OCI-LY1 (cell line): Measurements from ENCODE around the gene ZNF780A.
"Not testable (repeated sequence)": the region's sequence is repeated elsewhere in the genome, so short reads cannot be mapped to it uniquely, and the experiment has no call there.

Experiments
- H2AFZ ChIP-seq: fragments of 200-600 bp; sonication (generic), shearing (Covaris generic); 2 replicates; pipeline ENCODE4 v1.6.0; 2014; ENCODE audit warnings: antibody characterized with exemption, mild to moderate bottlenecking, low read length
- H3F3A ChIP-seq: fragments of 200-600 bp; sonication (generic), shearing (Covaris generic); 2 replicates; pipeline ENCODE4 v1.6.0; 2014; ENCODE audit warnings: mild to moderate bottlenecking, antibody characterized with exemption, low read length, moderate library complexity; ENCODE audit not compliant: insufficient read depth
- H3K27ac ChIP-seq: fragments of 200-600 bp; sonication (generic); 2 replicates; pipeline ENCODE4 v1.5.1; 2014; ENCODE audit warnings: low read length, mixed run types, mild to moderate bottlenecking, low read depth; ENCODE audit not compliant: poor library complexity, severe bottlenecking
- H3K27me3 ChIP-seq: fragments of 200-600 bp; sonication (generic); 2 replicates; pipeline ENCODE4 v1.6.0; 2014; ENCODE audit warnings: antibody characterized with exemption, mild to moderate bottlenecking, low read length, moderate library complexity; ENCODE audit not compliant: insufficient read depth
- H3K36me3 ChIP-seq: fragments of 200-600 bp; sonication (generic); 2 replicates; pipeline ENCODE4 v1.6.1; 2014; ENCODE audit warnings: mild to moderate bottlenecking, antibody characterized with exemption, low read length, moderate library complexity, mixed read lengths; ENCODE audit not compliant: insufficient read depth
- H3K4me1 ChIP-seq: fragments of 200-600 bp; sonication (generic); 2 replicates; pipeline ENCODE4 v1.5.1; 2014; ENCODE audit warnings: mild to moderate bottlenecking, low read length, moderate library complexity; ENCODE audit not compliant: insufficient read depth, severe bottlenecking
- H3K4me2 ChIP-seq: fragments of 200-600 bp; sonication (generic), shearing (Covaris generic); 2 replicates; pipeline ENCODE4 v1.6.1; 2014; ENCODE audit warnings: low read length
- H3K4me3 ChIP-seq: fragments of 200-600 bp; sonication (generic); 2 replicates; pipeline ENCODE4 v1.5.1; 2014; ENCODE audit warnings: low read length, low read depth, mild to moderate bottlenecking, mixed read lengths; ENCODE audit not compliant: poor library complexity, severe bottlenecking
- H3K79me2 ChIP-seq: fragments of 200-600 bp; shearing (Covaris generic); 2 replicates; pipeline ENCODE4 v1.6.1; 2016; ENCODE audit warnings: mixed run types, low read length, mixed read lengths; ENCODE audit not compliant: insufficient read depth
- H3K9ac ChIP-seq: fragments of 200-600 bp; sonication (generic), shearing (Covaris generic); 2 replicates; pipeline ENCODE4 v1.6.1; 2014; ENCODE audit warnings: mild to moderate bottlenecking, low read length, mixed read lengths
- H3K9me2 ChIP-seq: fragments of 200-600 bp; sonication (generic), shearing (Covaris generic); 2 replicates; pipeline ENCODE4 v1.6.1; 2014; ENCODE audit warnings: low read depth, mild to moderate bottlenecking, low read length, mixed read lengths
- H3K9me3 ChIP-seq: fragments of 200-600 bp; shearing (Covaris generic); 2 replicates; pipeline ENCODE4 v1.6.1; 2014; ENCODE audit warnings: low read length, mixed read lengths
- H4K20me1 ChIP-seq: fragments of 200-600 bp; sonication (generic), shearing (Covaris generic); 2 replicates; pipeline ENCODE4 v1.6.0; 2016; ENCODE audit warnings: mild to moderate bottlenecking, low read length; ENCODE audit not compliant: insufficient read depth
- CTCF ChIP-seq: fragments of 200-600 bp; sonication (generic), shearing (Covaris generic); IDR thresholded peaks from 2 replicates; pipeline ENCODE4 v1.5.1; 2017; ENCODE audit warnings: mild to moderate bottlenecking, antibody characterized with exemption, low read length, moderate library complexity, mixed read lengths
- EZH2 ChIP-seq: fragments of 200-600 bp; sonication (generic), shearing (Covaris generic); IDR thresholded peaks from 2 replicates; pipeline ENCODE4 v1.8.0; 2017; ENCODE audit warnings: borderline replicate concordance, mixed run types, mild to moderate bottlenecking, antibody characterized with exemption, low read length, moderate library complexity, mixed read lengths

Gene ZNF780A

GRCh38 chr19:40129425-40129824, 38.7 kb upstream of the ZNF780A start:
- no peaks in the 10 kb centered on the region for H3K36me3 ChIP-seq

GRCh38 chr19:40128991-40129390, 38.2 kb upstream of the ZNF780A start:
- Histone ChIP-seq H4K20me1 (no peaks in the 10 kb centered on the region), H3K27me3 (no peaks in the 10 kb centered on the region), H3K4me1 (no peaks in the 10 kb centered on the region), H3K79me2 (no peaks in the 10 kb centered on the region), H3K9me2 (no peaks in the 10 kb centered on the region), H3K36me3 (no peaks in the 10 kb centered on the region), H3K9ac (no peak overlapping the region), H3K27ac (no peak overlapping the region), H2AFZ (no peak overlapping the region), H3K4me2 (no peak overlapping the region), H3K4me3 (no peak overlapping the region), H3F3A (no peaks in the 10 kb centered on the region), H3K9me3 (no peaks in the 10 kb centered on the region; the same call in 1 of the 2 replicates)
- TF ChIP-seq EZH2 (no peak), CTCF (no peak)

More at GRCh38 chr19:40129425-40129824, 38.7 kb upstream of the ZNF780A start:
- Histone ChIP-seq H3K27me3 (no peaks in the 10 kb centered on the region), H3K9me3 (no peaks in the 10 kb centered on the region; the same call in 1 of the 2 replicates), H3K4me2 (no peak overlapping the region), H3K9me2 (no peaks in the 10 kb centered on the region), H3K79me2 (no peaks in the 10 kb centered on the region), H3K9ac (no peak overlapping the region), H3K4me1 (no peaks in the 10 kb centered on the region), H2AFZ (no peak overlapping the region), H3K4me3 (no peak overlapping the region), H3K27ac (no peak overlapping the region), H3F3A (no peaks in the 10 kb centered on the region), H4K20me1 (no peaks in the 10 kb centered on the region)
- TF ChIP-seq CTCF (no peak), EZH2 (no peak)

- H2AFZ ChIP-seq, result no peak overlapping the region
- no peak overlapping the region for H3K4me2 ChIP-seq
- no peaks in the 10 kb centered on the region for H3K27me3 ChIP-seq
- no peak overlapping the region for H3K9ac ChIP-seq
- H3K9me2 ChIP-seq, result no peaks in the 10 kb centered on the region
- no peaks in the 10 kb centered on the region for H4K20me1 ChIP-seq
- H3K79me2 ChIP-seq, result no peaks in the 10 kb centered on the region
- TF ChIP-seq EZH2 (no peak), CTCF (no peak)
- no peaks in the 10 kb centered on the region for H3K36me3 ChIP-seq
- H3K9me3 ChIP-seq, result no peaks in the 10 kb centered on the region
- H3K4me3 ChIP-seq, result no peak overlapping the region
- no peaks in the 10 kb centered on the region for H3F3A ChIP-seq
- H3K4me1 ChIP-seq, result no peaks in the 10 kb centered on the region
- H3K27ac ChIP-seq, result no peak overlapping the region
Measured at GRCh38 chr19:40119380-40119779, 28.6 kb upstream of the ZNF780A start.

- not testable (repeated sequence) for H3K9me2 ChIP-seq, H3F3A ChIP-seq, H3K27me3 ChIP-seq, H3K36me3 ChIP-seq, H2AFZ ChIP-seq, H3K79me2 ChIP-seq, H3K9ac ChIP-seq, H3K4me1 ChIP-seq, H3K4me3 ChIP-seq, H3K27ac ChIP-seq, H3K4me2 ChIP-seq, H3K9me3 ChIP-seq, H4K20me1 ChIP-seq
Measured at GRCh38 chr19:40118638-40119037, 27.9 kb upstream of the ZNF780A start.
